Upper lobe of left lung (tissue), 6 donors: ENCODE results near the gene DLGAP1. TPM values are rescaled to one million over a fixed set of nuclear protein-coding genes. Genes with fewer than 3 reads are reported as not detected.
A peak's percentile ranks its signal among the peaks of the same experiment; 100 is the strongest.

Experiments used
- ATAC-seq, 2 donors: fragments of 200-7000 bp; cut with Tn5 transposase; one replicate each; pipeline ENCODE4 v1.9.1; 2022; ENCODE audit warnings: mild to moderate bottlenecking in 2 of 2, moderate library complexity in 2 of 2; ENCODE audit not compliant: low FRiP score in 2 of 2
- DNase-seq, 2 donors: peaks; one replicate each; pipeline ENCODE4 v3.0.0-alpha.2; 2019 to 2020
- H3K27ac ChIP-seq, 4 donors: fragments of 200-600 bp; sonication (generic); one replicate each; pipeline ENCODE4 v1.5.1; 2016 to 2019
- H3K27me3 ChIP-seq, 4 donors: fragments of 200-600 bp; sonication (generic); one replicate each; pipeline ENCODE4 v1.5.1; 2017 to 2019
- H3K36me3 ChIP-seq, 4 donors: fragments of 200-600 bp; sonication (generic); one replicate each; pipeline ENCODE4 v1.5.1; 2016 to 2019
- H3K4me1 ChIP-seq, 4 donors: fragments of 200-600 bp; sonication (generic); one replicate each; pipeline ENCODE4 v1.5.1; 2018 to 2019
- H3K4me3 ChIP-seq, 4 donors: fragments of 200-600 bp; sonication (generic); one replicate each; pipeline ENCODE4 v1.5.1; 2017 to 2019; ENCODE audit warnings: mild to moderate bottlenecking in 2 of 4, moderate library complexity in 1 of 4
- H3K9me3 ChIP-seq, 4 donors: fragments of 200-600 bp; sonication (generic); one replicate each; pipeline ENCODE4 v1.5.1; 2018 to 2019
- EP300 ChIP-seq, 4 donors: sonication (generic); formaldehyde crosslinking; IDR thresholded peaks; one replicate each; pipeline ENCODE4 v1.5.1; 2017; ENCODE audit warnings: antibody characterized with exemption in 4 of 4, control low read depth in 2 of 4
- POLR2A ChIP-seq, 4 donors: fragments of 450-650 bp; IDR thresholded peaks; one replicate each; pipeline ENCODE4 v1.5.1; 2016 to 2017; ENCODE audit warnings: antibody characterized with exemption in 4 of 4, mild to moderate bottlenecking in 2 of 4
- POLR2AphosphoS5 ChIP-seq, 2 donors: sonication (generic); formaldehyde crosslinking; IDR thresholded peaks; one replicate each; pipeline ENCODE4 v1.5.1; 2017; ENCODE audit warnings: antibody characterized with exemption in 2 of 2
- WGBS, 2 donors: methylation state at CpG; one replicate each; pipeline ENCODE4 v1.1.5; 2017 to 2018; 5-methylcytosine and 5-hydroxymethylcytosine counted together
- total RNA-seq, 6 donors: library from RNA; depleted of rRNA in 4 of 6; stranded (reverse); fragments of >200 nt in 4 of 6; gene quantifications; one replicate each; pipeline versions ENCODE4 v1.1.0 to v1.2.1, GENCODE V29; 2016 to 2021
- TF ChIP-seq, protein P1 (sequence below), 6 experiments: fragments of 450-650 bp in 4 of 6; fragments of 200-600 bp in 2 of 6; sonication (generic) in 2 of 6; IDR thresholded peaks; one replicate each; pipeline ENCODE4 v1.5.1; 2016 to 2019; ENCODE audit warnings: antibody characterized with exemption in 6 of 6
- donor health status: DM: no; HTN: no; CAD: no; lungs with moderate emphysema.
- donor health status: DM: no; HTN: yes; CAD: no; lungs with severe emphysema.

Gene DLGAP1
- total RNA-seq, 6 donors from 2014 or later: 2.1 to 4.6 (median 3.6) TPM

DNA sequence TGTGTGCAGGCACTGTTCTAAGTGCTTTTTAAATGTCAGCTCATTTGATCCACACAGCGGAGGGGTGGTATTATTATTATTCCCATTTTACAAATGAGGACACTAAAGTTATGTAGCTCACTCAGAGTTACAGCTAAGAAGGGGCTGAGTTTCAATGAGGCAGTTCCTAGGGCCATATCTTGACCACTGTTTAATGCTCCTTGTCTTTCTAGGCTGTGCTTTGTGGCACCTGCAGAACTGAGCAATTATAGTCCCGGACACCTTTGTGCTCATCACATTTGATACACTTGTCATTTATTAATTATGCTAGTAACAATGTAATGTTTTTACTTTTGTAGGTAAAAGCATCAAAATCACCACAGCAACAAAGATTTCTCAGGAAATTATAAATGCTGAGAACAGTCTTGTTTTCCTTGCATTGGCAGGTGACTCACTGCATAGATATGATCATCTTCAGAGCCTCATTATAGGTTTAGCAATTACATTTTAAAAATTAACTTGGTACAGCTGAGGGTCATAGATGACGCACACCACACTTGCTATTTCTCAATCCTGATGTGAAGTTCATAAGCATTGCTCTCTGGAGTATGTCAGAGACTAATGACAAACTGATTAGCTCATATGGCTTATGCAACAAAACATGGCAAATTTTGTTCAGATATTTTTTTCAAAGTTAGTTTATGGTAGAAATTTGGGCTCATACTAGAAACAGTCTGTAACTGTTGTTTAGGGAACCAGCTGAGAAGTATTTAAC is 638.3 kb downstream of the DLGAP1 start:
- no peak overlapping the region for H3K27ac ChIP-seq
- 58 to 63% methylated on average over 3 of the region's 3 CpGs for WGBS, 2 donors

DNA sequence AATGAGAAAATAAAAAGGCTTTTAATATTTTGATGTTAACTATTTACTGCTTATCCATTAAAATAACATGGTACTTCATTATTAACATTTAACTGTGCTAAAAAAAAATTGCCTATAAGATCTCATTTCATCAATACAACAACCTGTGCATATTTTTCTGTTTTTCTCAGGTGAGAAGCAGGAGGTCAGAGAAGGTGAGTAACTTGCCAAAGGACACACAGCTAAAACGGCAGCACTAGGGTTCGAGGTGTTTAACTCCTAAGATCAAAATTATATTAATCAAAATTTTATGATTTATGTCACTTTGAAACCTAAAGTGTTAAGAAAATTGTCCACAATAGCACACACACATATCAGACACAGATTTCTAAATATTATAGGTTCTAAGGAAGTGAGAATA is 639.1 kb downstream of the DLGAP1 start:
- 86 to 89% methylated on average over 2 of the region's 2 CpGs for WGBS, 2 donors
- TF ChIP-seq POLR2A (IDR thresholded peaks at IDR 0.05) (no peak), EP300 (IDR thresholded peaks at IDR 0.05) (no peak), POLR2AphosphoS5 (IDR thresholded peaks at IDR 0.05) (no peak)
- TF ChIP-seq, protein P1, sequence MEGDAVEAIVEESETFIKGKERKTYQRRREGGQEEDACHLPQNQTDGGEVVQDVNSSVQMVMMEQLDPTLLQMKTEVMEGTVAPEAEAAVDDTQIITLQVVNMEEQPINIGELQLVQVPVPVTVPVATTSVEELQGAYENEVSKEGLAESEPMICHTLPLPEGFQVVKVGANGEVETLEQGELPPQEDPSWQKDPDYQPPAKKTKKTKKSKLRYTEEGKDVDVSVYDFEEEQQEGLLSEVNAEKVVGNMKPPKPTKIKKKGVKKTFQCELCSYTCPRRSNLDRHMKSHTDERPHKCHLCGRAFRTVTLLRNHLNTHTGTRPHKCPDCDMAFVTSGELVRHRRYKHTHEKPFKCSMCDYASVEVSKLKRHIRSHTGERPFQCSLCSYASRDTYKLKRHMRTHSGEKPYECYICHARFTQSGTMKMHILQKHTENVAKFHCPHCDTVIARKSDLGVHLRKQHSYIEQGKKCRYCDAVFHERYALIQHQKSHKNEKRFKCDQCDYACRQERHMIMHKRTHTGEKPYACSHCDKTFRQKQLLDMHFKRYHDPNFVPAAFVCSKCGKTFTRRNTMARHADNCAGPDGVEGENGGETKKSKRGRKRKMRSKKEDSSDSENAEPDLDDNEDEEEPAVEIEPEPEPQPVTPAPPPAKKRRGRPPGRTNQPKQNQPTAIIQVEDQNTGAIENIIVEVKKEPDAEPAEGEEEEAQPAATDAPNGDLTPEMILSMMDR (IDR thresholded peaks at IDR 0.05): no peak
- no peak overlapping the region for H3K4me3 ChIP-seq
- no peak overlapping the region for H3K27ac ChIP-seq
- no peaks in the 10 kb centered on the region for H3K27me3 ChIP-seq
- H3K36me3 ChIP-seq: no peaks in the 10 kb centered on the region
- H3K9me3 ChIP-seq: no peaks in the 10 kb centered on the region
- no peak for DNase-seq
- no peaks in the 10 kb centered on the region for H3K4me1 ChIP-seq
- ATAC-seq: no peak

More for the DNA sequence above, 638.3 kb downstream of the DLGAP1 start:
- H3K4me3 ChIP-seq: no peak overlapping the region
- no peaks in the 10 kb centered on the region for H3K9me3 ChIP-seq
- no peak for DNase-seq
- TF ChIP-seq EP300 (IDR thresholded peaks at IDR 0.05) (peak in 2 of 4 donors; percentile 17 to 46), POLR2A (IDR thresholded peaks at IDR 0.05) (no peak), POLR2AphosphoS5 (IDR thresholded peaks at IDR 0.05) (peak in 1 of 2 donors; percentile 61)
- H3K27me3 ChIP-seq: no peaks in the 10 kb centered on the region
- no peaks in the 10 kb centered on the region for H3K36me3 ChIP-seq
- ATAC-seq: peak; percentile 55 to 85
- H3K4me1 ChIP-seq: no peaks in the 10 kb centered on the region

DNA sequence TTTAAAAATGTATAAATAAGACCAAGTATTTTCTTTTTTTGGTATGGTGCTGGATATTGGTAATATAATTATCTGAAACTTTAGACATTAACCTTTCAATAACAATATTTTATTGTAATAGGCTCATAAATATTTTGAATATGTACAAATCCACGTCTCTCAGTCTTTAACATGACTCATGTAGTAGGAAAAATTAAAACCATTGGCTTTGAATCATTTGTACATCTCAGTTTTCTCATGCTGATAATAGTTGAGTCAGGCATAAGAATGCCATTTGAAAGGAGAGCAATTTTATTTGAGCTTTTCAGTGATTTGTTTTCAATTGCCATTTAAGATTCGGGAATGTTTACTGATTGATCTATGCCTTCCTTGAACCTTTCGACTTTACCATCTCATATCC is 640.3 kb downstream of the DLGAP1 start:
- TF ChIP-seq EP300 (IDR thresholded peaks at IDR 0.05) (no peak), POLR2AphosphoS5 (IDR thresholded peaks at IDR 0.05) (no peak), POLR2A (IDR thresholded peaks at IDR 0.05) (no peak)
- H3K9me3 ChIP-seq: no peaks in the 10 kb centered on the region
- DNase-seq: no peak
- H3K4me1 ChIP-seq: no peaks in the 10 kb centered on the region
- no peak overlapping the region for H3K4me3 ChIP-seq
- H3K27ac ChIP-seq: no peak overlapping the region
- H3K36me3 ChIP-seq: no peaks in the 10 kb centered on the region
- ATAC-seq: no peak
- no peaks in the 10 kb centered on the region for H3K27me3 ChIP-seq
- 83 to 89% methylated on average over 3 of the region's 3 CpGs for WGBS, 2 donors

DNA sequence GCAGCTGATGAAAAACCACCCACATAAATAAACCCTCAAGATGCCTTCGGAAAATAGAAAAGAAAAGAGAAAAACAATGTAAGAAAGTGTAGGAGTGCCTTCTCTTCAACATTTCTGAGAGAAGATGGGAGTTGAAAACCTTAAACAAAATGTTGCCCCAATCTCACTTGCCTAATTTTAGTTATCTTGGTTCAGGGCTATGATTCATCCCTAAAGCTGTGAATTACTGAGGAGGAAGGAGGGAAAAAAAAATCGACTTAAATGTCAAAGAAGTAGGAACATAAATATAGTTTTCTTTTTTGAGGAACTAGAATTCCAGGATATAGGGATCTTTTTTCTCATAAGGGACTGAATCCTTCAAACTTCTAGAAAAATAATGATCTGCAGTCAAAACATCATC is 644.8 kb downstream of the DLGAP1 start:
- DNase-seq: no peak
- TF ChIP-seq, protein P1 (IDR thresholded peaks at IDR 0.05): no peak
- TF ChIP-seq POLR2A (IDR thresholded peaks at IDR 0.05) (no peak), POLR2AphosphoS5 (IDR thresholded peaks at IDR 0.05) (no peak), EP300 (IDR thresholded peaks at IDR 0.05) (no peak)
- Histone ChIP-seq H3K9me3 (no peaks in the 10 kb centered on the region), H3K27ac (no peak overlapping the region), H3K4me1 (no peaks in the 10 kb centered on the region), H3K36me3 (no peaks in the 10 kb centered on the region), H3K4me3 (no peak overlapping the region), H3K27me3 (no peaks in the 10 kb centered on the region)
- ATAC-seq: no peak
- 72 to 76% methylated on average over 2 of the region's 2 CpGs for WGBS, 2 donors

DNA sequence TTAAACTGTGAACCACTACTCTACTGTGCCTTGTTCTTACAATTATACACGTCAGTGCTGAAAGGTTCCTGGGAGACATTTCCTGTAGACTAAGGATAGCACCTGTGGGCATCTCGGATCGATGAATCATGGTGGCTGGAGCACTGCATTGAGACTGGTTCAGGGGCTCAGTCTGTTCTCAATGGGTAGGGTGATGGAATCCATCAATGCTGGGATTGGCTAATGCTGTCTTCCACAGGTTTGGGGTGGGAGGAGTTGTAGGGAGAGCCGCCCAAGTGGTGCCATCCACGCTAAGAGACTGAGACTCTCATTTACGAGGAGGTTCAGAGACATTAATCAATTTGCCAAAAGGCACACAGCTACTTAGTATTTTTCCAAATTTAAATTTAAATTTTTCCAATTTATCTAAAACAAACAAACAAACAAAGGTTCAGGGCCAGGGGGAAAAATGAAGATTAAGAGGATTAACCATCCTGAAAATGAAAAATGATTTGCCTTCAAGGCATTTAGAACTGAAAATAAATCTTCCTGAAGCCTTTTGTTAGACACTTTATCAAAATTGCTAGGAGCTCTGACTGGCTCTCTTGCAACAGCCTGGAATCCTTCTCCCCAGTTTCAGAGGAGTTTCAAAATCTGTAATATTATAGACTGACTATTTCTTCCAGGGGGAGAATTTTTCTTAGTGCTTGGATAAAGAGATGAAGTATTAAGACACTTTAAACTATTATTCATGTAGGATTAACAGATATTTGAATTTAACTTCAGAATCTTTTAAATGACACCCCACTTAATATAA is 645.9 kb downstream of the DLGAP1 start:
- ATAC-seq (no peak), DNase-seq (no peak)
- no peaks in the 10 kb centered on the region for H3K4me1 ChIP-seq
- WGBS, 2 donors: 78 to 86% methylated on average over 6 of the region's 6 CpGs
- H3K27me3 ChIP-seq: no peaks in the 10 kb centered on the region
- no peaks in the 10 kb centered on the region for H3K9me3 ChIP-seq
- TF ChIP-seq, protein P1 (IDR thresholded peaks at IDR 0.05): no peak
- no peak for TF ChIP-seq POLR2A (IDR thresholded peaks at IDR 0.05)
- no peak overlapping the region for H3K4me3 ChIP-seq
- no peak overlapping the region for H3K27ac ChIP-seq
- H3K36me3 ChIP-seq: no peaks in the 10 kb centered on the region
